GM19324 (cell line): ENCODE data around the gene C1orf105.

ENCODE experiments used
- ATAC-seq: cut with Tn5 transposase; IDR thresholded peaks from one replicate; pipeline ENCODE4 v1.9.1; 2021; ENCODE audit warnings: mild to moderate bottlenecking, moderate library complexity; ENCODE audit not compliant: unreplicated experiment, low FRiP score

Gene C1orf105

GRCh38 chr1:172394811-172395210 lies 25.7 kb upstream of the C1orf105 start:
- no peak for ATAC-seq

GRCh38 chr1:172395576-172395975 lies 24.9 kb upstream of the C1orf105 start:
- no peak for ATAC-seq

GRCh38 chr1:172397221-172397620 lies 23.3 kb upstream of the C1orf105 start:
- no peak for ATAC-seq

- ATAC-seq: no peak
Observed at GRCh38 chr1:172397633-172398032, 22.9 kb upstream of the C1orf105 start.

- ATAC-seq: no peak
Observed at GRCh38 chr1:172398193-172398592, 22.3 kb upstream of the C1orf105 start.

GRCh38 chr1:172398970-172399755 lies 21.3 kb upstream of the C1orf105 start:
- ATAC-seq: no peak

- no peak for ATAC-seq
Observed at GRCh38 chr1:172399756-172400721, 20.4 kb upstream of the C1orf105 start.

- no peak for ATAC-seq
Observed at GRCh38 chr1:172400722-172401105, 19.8 kb upstream of the C1orf105 start.

GRCh38 chr1:172401477-172401876 lies 19.0 kb upstream of the C1orf105 start:
- no peak for ATAC-seq

GRCh38 chr1:172401892-172402291 lies 18.6 kb upstream of the C1orf105 start:
- no peak for ATAC-seq

GRCh38 chr1:172402878-172403569 lies 17.5 kb upstream of the C1orf105 start:
- no peak for ATAC-seq

GRCh38 chr1:172404121-172404520 lies 16.4 kb upstream of the C1orf105 start:
- ATAC-seq: no peak

- ATAC-seq: no peak
Observed at GRCh38 chr1:172405912-172406311, 14.6 kb upstream of the C1orf105 start.

- ATAC-seq: no peak
Observed at GRCh38 chr1:172406968-172407367, 13.5 kb upstream of the C1orf105 start.

- ATAC-seq: no peak
Observed at GRCh38 chr1:172408958-172409357, 11.5 kb upstream of the C1orf105 start.

GRCh38 chr1:172410027-172410426 lies 10.5 kb upstream of the C1orf105 start:
- no peak for ATAC-seq

GRCh38 chr1:172411791-172412338 lies 8.6 kb upstream of the C1orf105 start:
- ATAC-seq: no peak

GRCh38 chr1:172414331-172414730 lies 6.2 kb upstream of the C1orf105 start:
- no peak for ATAC-seq

- no peak for ATAC-seq
Observed at GRCh38 chr1:172416496-172417035, 3.9 kb upstream of the C1orf105 start.

- ATAC-seq: no peak
Observed at GRCh38 chr1:172417557-172417956, 2.9 kb upstream of the C1orf105 start.
